HepG2 (cell line): Measurements from ENCODE around the gene POP7. TPM values are rescaled to one million over a fixed set of nuclear protein-coding genes. Genes with fewer than 3 reads are reported as not detected.
A peak's percentile ranks its signal among the peaks of the same experiment; 100 is the strongest.

Experiments used
- ARID2 ChIP-seq: sonication (generic); formaldehyde crosslinking; IDR thresholded peaks from 2 replicates; pipeline ENCODE4 v1.8.1; 2022; ENCODE audit warnings: mild to moderate bottlenecking, missing genetic modification reagents, borderline replicate concordance
- GMEB2 ChIP-seq: IDR thresholded peaks from 2 replicates; pipeline ENCODE4 v1.6.1; 2016; ENCODE audit warnings: missing biosample characterization, missing genetic modification reagents, low read depth
- KLF16 ChIP-seq, 2 experiments: sonication (generic) in 1 of 2; formaldehyde crosslinking in 1 of 2; IDR thresholded peaks; 2 replicates each; pipeline versions ENCODE4 v1.6.1 to v1.8.0; 2016 to 2023; ENCODE audit warnings: missing genetic modification reagents in 2 of 2, missing compliant biosample characterization in 1 of 2
- MTF2 ChIP-seq: sonication (generic); formaldehyde crosslinking; IDR thresholded peaks from 2 replicates; pipeline ENCODE4 v1.5.0; 2020; ENCODE audit warnings: missing genetic modification reagents, borderline replicate concordance
- MXD1 ChIP-seq: sonication (generic); formaldehyde crosslinking; IDR thresholded peaks from 2 replicates; pipeline ENCODE4 v1.4.0; 2020; ENCODE audit warnings: mild to moderate bottlenecking, missing genetic modification reagents
- MYC ChIP-seq: sonication (generic); formaldehyde crosslinking; IDR thresholded peaks from 2 replicates; pipeline ENCODE4 v1.9.0; 2021; ENCODE audit warnings: missing genetic modification reagents, borderline replicate concordance
- PLSCR1 ChIP-seq: sonication (generic); formaldehyde crosslinking; IDR thresholded peaks from 2 replicates; pipeline ENCODE4 v1.5.0; 2020; ENCODE audit warnings: missing genetic modification reagents, mild to moderate bottlenecking, borderline replicate concordance
- ZC3H13 ChIP-seq: sonication (generic); formaldehyde crosslinking; IDR thresholded peaks from 2 replicates; pipeline ENCODE4 v1.8.1; 2023; ENCODE audit warnings: mild to moderate bottlenecking, missing genetic modification reagents, moderate library complexity
- ZFP90 ChIP-seq: sonication (generic); formaldehyde crosslinking; IDR thresholded peaks from 2 replicates; pipeline ENCODE4 v1.8.0; 2022; ENCODE audit warnings: missing genetic modification reagents, mild to moderate bottlenecking, inconsistent platforms, borderline replicate concordance
- ZNF142 ChIP-seq: sonication (generic); formaldehyde crosslinking; IDR thresholded peaks from 2 replicates; pipeline ENCODE4 v1.4.0; 2020; ENCODE audit warnings: missing genetic modification reagents
- ZNF367 ChIP-seq: sonication (generic); formaldehyde crosslinking; IDR thresholded peaks from 2 replicates; pipeline ENCODE4 v1.4.0; 2020; ENCODE audit warnings: missing genetic modification reagents, borderline replicate concordance
- ZNF589 ChIP-seq: sonication (generic); formaldehyde crosslinking; conservative IDR thresholded peaks from 2 replicates; pipeline ENCODE4 v1.8.0; 2022; ENCODE audit warnings: mild to moderate bottlenecking, moderate library complexity, missing genetic modification reagents
- ZNF7 ChIP-seq: IDR thresholded peaks from 2 replicates; pipeline ENCODE4 v1.6.1; 2016; ENCODE audit warnings: missing biosample characterization, missing genetic modification reagents
- ZNF773 ChIP-seq: sonication (generic); formaldehyde crosslinking; IDR thresholded peaks from 2 replicates; pipeline ENCODE4 v1.4.0; 2020; ENCODE audit warnings: missing genetic modification reagents, borderline replicate concordance
- ZXDC ChIP-seq: sonication (generic); formaldehyde crosslinking; IDR thresholded peaks from 2 replicates; pipeline ENCODE4 v1.5.0; 2020; ENCODE audit warnings: mild to moderate bottlenecking, missing genetic modification reagents
- ZZZ3 ChIP-seq: sonication (generic); formaldehyde crosslinking; IDR thresholded peaks from 2 replicates; pipeline ENCODE4 v1.4.0; 2020; ENCODE audit warnings: missing genetic modification reagents, mild to moderate bottlenecking, borderline replicate concordance
- polyA plus RNA-seq, 8 experiments: library from polyadenylated mRNA; depleted of rRNA in 3 of 8; stranded (reverse) in 7 of 8; unstranded in 1 of 8; fragments of >200 nt; fragmentation: Illumina TruSeq in 4 of 8; extraction: Trizol in 4 of 8; gene quantifications; 2 replicates each; pipeline versions ENCODE4 v1.2.1 to v1.2.3, GENCODE V29; 2011 to 2016; ENCODE audit warnings: low read depth in 4 of 8, missing spikeins in 1 of 8, mixed read lengths in 1 of 8; ENCODE audit not compliant: insufficient read depth in 1 of 8
- total RNA-seq, 5 experiments: library from RNA; depleted of rRNA; stranded (reverse); fragments of >200 nt; fragmentation: Illumina TruSeq; extraction: Trizol; gene quantifications; 2 replicates each; pipeline ENCODE4 v1.2.3, GENCODE V29; 2016; ENCODE audit warnings: low read depth in 1 of 5

The POP7 gene
- total and polyA plus RNA-seq, 2 of the 13 experiments (the other 11 are each of a cell fraction or from before 2014, with no cell fraction given), result 63.9 to 91.1 TPM

GRCh38 chr7:100720671-100721504 is 15.0 kb downstream of the POP7 start (continued):
- TF ChIP-seq ZXDC (no peak), MYC (CRISPR knock-in tag) (peak; percentile 81; the same call in 1 of the 2 replicates), MTF2 (CRISPR knock-in tag) (no peak), MXD1 (CRISPR knock-in tag) (peak; percentile 60; the same call in 1 of the 2 replicates), ZC3H13 (CRISPR knock-in tag) (no peak), ZNF589 (CRISPR knock-in tag) (no peak), ZNF7 (CRISPR knock-in tag) (no peak), PLSCR1 (CRISPR knock-in tag) (no peak), KLF16 (CRISPR knock-in tag; IDR thresholded peaks at IDR 0.05) (no peak), ZNF773 (CRISPR knock-in tag) (no peak), ZNF142 (CRISPR knock-in tag) (no peak), ZZZ3 (CRISPR knock-in tag) (no peak), ARID2 (no peak), GMEB2 (CRISPR knock-in tag) (no peak), ZNF367 (CRISPR knock-in tag) (no peak), ZFP90 (no peak)
